OCI-M1 (cell line): ENCODE results near the gene NLGN4Y.

Experiments
- DNase-seq: peaks from one replicate; lab custom pipeline; 2025; lab: John Stamatoyannopoulos, UW

NLGN4Y gene

GRCh38 chrY:14524272-14525231 is at the start of gene NLGN4Y:
Gene NLGN4Y (plus strand): TSS chrY:14524529. CDS start chrY:14622120, 97,591 bp downstream.
- DNase-seq, result no peak

GRCh38 chrY:14485935-14486334 is 38.4 kb upstream of the NLGN4Y start:
- no peak for DNase-seq

- DNase-seq, result no peak
Observed at GRCh38 chrY:14490226-14490625, 34.1 kb upstream of the NLGN4Y start.

GRCh38 chrY:14498071-14498470 is 26.3 kb upstream of the NLGN4Y start:
- no peak for DNase-seq

- DNase-seq, result no peak
Observed at GRCh38 chrY:14504592-14504991, 19.7 kb upstream of the NLGN4Y start.

- no peak for DNase-seq
Observed at GRCh38 chrY:14522379-14522950, 1.9 kb upstream of the NLGN4Y start.

GRCh38 chrY:14523491-14524271 is 648 bp upstream of the NLGN4Y start:
- DNase-seq, result no peak

GRCh38 chrY:14525315-14525714 is 986 bp downstream of the NLGN4Y start:
- DNase-seq, result no peak

GRCh38 chrY:14528361-14528760 is 4.0 kb downstream of the NLGN4Y start:
- no peak for DNase-seq

GRCh38 chrY:14536703-14537102 is 12.4 kb downstream of the NLGN4Y start:
- no peak for DNase-seq

- DNase-seq, result no peak
Observed at GRCh38 chrY:14543506-14543905, 19.2 kb downstream of the NLGN4Y start.

GRCh38 chrY:14581294-14581693 is 57.0 kb downstream of the NLGN4Y start:
- DNase-seq, result no peak

GRCh38 chrY:14586725-14587124 is 62.4 kb downstream of the NLGN4Y start:
- no peak for DNase-seq

GRCh38 chrY:14601372-14601771 is 77.0 kb downstream of the NLGN4Y start:
- no peak for DNase-seq

- DNase-seq, result no peak
Observed at GRCh38 chrY:14617625-14618024, 93.3 kb downstream of the NLGN4Y start.

GRCh38 chrY:14618513-14618912 is 94.2 kb downstream of the NLGN4Y start:
- no peak for DNase-seq

GRCh38 chrY:14628208-14628607 is 103.9 kb downstream of the NLGN4Y start:
- no peak for DNase-seq

GRCh38 chrY:14631676-14632075 is 107.3 kb downstream of the NLGN4Y start:
- no peak for DNase-seq

- no peak for DNase-seq
Observed at GRCh38 chrY:14633718-14634117, 109.4 kb downstream of the NLGN4Y start.

- no peak for DNase-seq
Observed at GRCh38 chrY:14634954-14635353, 110.6 kb downstream of the NLGN4Y start.

- no peak for DNase-seq
Observed at GRCh38 chrY:14637551-14637950, 113.2 kb downstream of the NLGN4Y start.

- DNase-seq, result no peak
Observed at GRCh38 chrY:14641853-14642252, 117.5 kb downstream of the NLGN4Y start.
